Calu3 (cell line): ENCODE data around the gene ZNF148. TPM values are rescaled to one million over a fixed set of nuclear protein-coding genes. Genes with fewer than 3 reads are reported as not detected.

ENCODE experiments used
- BruUV-seq: library from RNA; stranded (reverse); fragments of 400-500 nt; replicated peaks from 2 replicates; lab custom pipeline; 2021; lab: Mats Ljungman, UMichigan
- CTCF ChIA-PET: fragments of 300-600 bp; sonication (Branson Sonifier 250); formaldehyde crosslinking; loops from one replicate; lab custom pipeline; 2022; ENCODE audit warnings: antibody characterized with exemption; lab: Charles Lee
- DNase-seq: peaks from one replicate; pipeline ENCODE4 v3.0.0; 2022
- H3K27ac Mint-ChIP-seq: one replicate; pipeline ENCODE4 v1.8.0; 2022; ENCODE audit warnings: mixed read lengths; ENCODE audit not compliant: unreplicated experiment
- H3K27me3 Mint-ChIP-seq: one replicate; pipeline ENCODE4 v1.8.0; 2022; ENCODE audit warnings: mixed read lengths; ENCODE audit not compliant: unreplicated experiment
- H3K36me3 Mint-ChIP-seq: one replicate; pipeline ENCODE4 v1.8.0; 2022; ENCODE audit warnings: mild to moderate bottlenecking, moderate library complexity, mixed read lengths; ENCODE audit not compliant: insufficient read depth, unreplicated experiment
- H3K4me1 Mint-ChIP-seq: one replicate; pipeline ENCODE4 v1.8.0; 2022; ENCODE audit warnings: mild to moderate bottlenecking, low read depth, mixed read lengths; ENCODE audit not compliant: unreplicated experiment
- H3K4me3 Mint-ChIP-seq: one replicate; pipeline ENCODE4 v1.8.0; 2022; ENCODE audit warnings: mild to moderate bottlenecking, low read depth, moderate library complexity, mixed read lengths; ENCODE audit not compliant: unreplicated experiment
- H3K9me3 Mint-ChIP-seq: one replicate; pipeline ENCODE4 v1.8.0; 2022; ENCODE audit warnings: low read depth, mixed read lengths; ENCODE audit not compliant: unreplicated experiment
- CTCF ChIP-seq: fragments of 200-600 bp; IDR thresholded peaks from one replicate; pipeline ENCODE4 v1.8.0; 2022; ENCODE audit warnings: antibody characterized with exemption; ENCODE audit not compliant: unreplicated experiment
- intact Hi-C: fragments of 100-400 bp; cut with micrococcal nuclease; formaldehyde crosslinking; loops from one replicate; pipeline ENCODE4 v1.10.0; 2022; ENCODE audit not compliant: unreplicated experiment
- total RNA-seq: library from RNA; stranded (reverse); gene quantifications from 2 replicates; pipeline ENCODE4 v1.2.3, GENCODE V29; 2022

The ZNF148 gene
- total RNA-seq, 1 experiment from 2014 or later: 55.0 TPM

- Mint-ChIP-seq H3K4me3 (no peak overlapping the region), H3K4me1 (no peaks in the 10 kb centered on the region), H3K9me3 (no peaks in the 10 kb centered on the region), H3K36me3 (no peaks in the 10 kb centered on the region), H3K27ac (no peak overlapping the region), H3K27me3 (no peaks in the 10 kb centered on the region)
- TF ChIP-seq CTCF: no peak
- CTCF ChIA-PET: no interaction called here
- BruUV-seq: no TSS peak
- intact Hi-C loops: no loop called here
- no peak for DNase-seq
These were observed 85.6 kb downstream of the ZNF148 start for GRCh38 chr3:125289429-125289981.

GRCh38 chr3:125287248-125287647 lies 87.9 kb downstream of the ZNF148 start:
- Mint-ChIP-seq H3K27ac (no peak overlapping the region), H3K4me1 (no peaks in the 10 kb centered on the region), H3K27me3 (no peaks in the 10 kb centered on the region), H3K36me3 (no peaks in the 10 kb centered on the region), H3K4me3 (no peak overlapping the region), H3K9me3 (no peaks in the 10 kb centered on the region)
- no peak for DNase-seq
- no TSS peak for BruUV-seq
- intact Hi-C loops: no loop called here
- no peak for TF ChIP-seq CTCF
- CTCF ChIA-PET: no interaction called here

- Mint-ChIP-seq H3K27me3 (no peaks in the 10 kb centered on the region), H3K4me3 (no peak overlapping the region), H3K4me1 (no peaks in the 10 kb centered on the region), H3K9me3 (no peaks in the 10 kb centered on the region), H3K27ac (no peak overlapping the region), H3K36me3 (no peaks in the 10 kb centered on the region)
- intact Hi-C loops: no loop called here
- CTCF ChIA-PET: no interaction called here
- DNase-seq: no peak
- no peak for TF ChIP-seq CTCF
- BruUV-seq: no TSS peak
These were observed 93.7 kb downstream of the ZNF148 start for GRCh38 chr3:125281381-125281780.

- BruUV-seq: no TSS peak
- H3K9me3 Mint-ChIP-seq: no peaks in the 10 kb centered on the region
- H3K4me3 Mint-ChIP-seq: no peak overlapping the region
- H3K27me3 Mint-ChIP-seq: no peaks in the 10 kb centered on the region
- no peak for TF ChIP-seq CTCF
- H3K27ac Mint-ChIP-seq: no peak overlapping the region
- CTCF ChIA-PET: interaction anchor here (0.7 kb wide), 2 partner anchors 57 to 111 kb away, joined by 3 to 11 read pairs; no protein-coding TSS in a partner anchor
- DNase-seq: peak; percentile 6
- no peaks in the 10 kb centered on the region for H3K36me3 Mint-ChIP-seq
- H3K4me1 Mint-ChIP-seq: no peaks in the 10 kb centered on the region
- intact Hi-C loops: no loop called here
These were observed 94.3 kb downstream of the ZNF148 start for GRCh38 chr3:125280668-125281361.
